B cell (primary cell): Measurements from ENCODE around the gene SGPP2. TPM values are rescaled to one million over a fixed set of nuclear protein-coding genes. Genes with fewer than 3 reads are reported as not detected.

Experiments
- ATAC-seq: fragments of 200-7000 bp; cut with Tn5 transposase; one replicate; pipeline ENCODE4 v1.10.0; 2021; ENCODE audit warnings: low read depth, mild to moderate bottlenecking, moderate number of reproducible peaks, moderate library complexity
- CTCF ChIA-PET: fragments of 350-600 bp; sonication (Branson Sonifier 250); formaldehyde crosslinking; loops from one replicate; lab custom pipeline; 2021; ENCODE audit warnings: antibody characterized with exemption, inconsistent platforms; lab: Charles Lee
- POLR2A ChIA-PET: fragments of 350-600 bp; sonication (Branson Sonifier 250); formaldehyde crosslinking; loops from one replicate; lab custom pipeline; 2021; ENCODE audit warnings: antibody characterized with exemption; lab: Charles Lee
- DNase-seq: peaks from one replicate; pipeline ENCODE4 v3.0.0; 2013
- H2AFZ ChIP-seq: 2 replicates; pipeline ENCODE4 v1.6.1; 2012; ENCODE audit warnings: mild to moderate bottlenecking, low read depth, low read length; ENCODE audit not compliant: insufficient read depth, poor library complexity, severe bottlenecking
- H3K27ac ChIP-seq, 2 donors: 1 replicate in 1 of 2; 2 replicates in 1 of 2; pipeline ENCODE4 v1.5.1; 2012 to 2013; ENCODE audit warnings: low read length in 2 of 2, mild to moderate bottlenecking in 2 of 2, moderate library complexity in 1 of 2
- H3K27me3 ChIP-seq, 4 experiments: fragments of 200-600 bp in 1 of 4; sonication (generic) in 1 of 4; replicated peaks in 1 of 4; 1 replicate in 2 of 4; 2 replicates in 2 of 4; pipeline versions ENCODE4 v1.6.1 to v1.7.0; 2013 to 2016; ENCODE audit warnings: low read length in 3 of 4, mild to moderate bottlenecking in 2 of 4, mixed read lengths in 1 of 4, moderate library complexity in 1 of 4; ENCODE audit not compliant: insufficient read depth in 4 of 4, control insufficient read depth in 3 of 4; ENCODE audit errors: control extremely low read depth in 1 of 4
- H3K36me3 ChIP-seq, 2 experiments: replicated peaks in 1 of 2; 1 replicate in 1 of 2; 2 replicates in 1 of 2; pipeline versions ENCODE4 v1.6.1 to v1.7.1; 2013; ENCODE audit warnings: low read length in 1 of 2; ENCODE audit not compliant: insufficient read depth in 2 of 2, control insufficient read depth in 1 of 2; ENCODE audit errors: control extremely low read depth in 1 of 2, extremely low read depth in 1 of 2
- H3K4me1 ChIP-seq, 2 donors: fragments of 200-600 bp in 1 of 2; sonication (generic) in 1 of 2; 1 replicate in 1 of 2; 2 replicates in 1 of 2; pipeline versions ENCODE4 v1.5.1 to v1.6.1; 2013 to 2017; ENCODE audit warnings: low read length in 2 of 2; ENCODE audit not compliant: control insufficient read depth in 2 of 2, insufficient read depth in 2 of 2
- H3K4me2 ChIP-seq: replicated peaks from 2 replicates; pipeline ENCODE3; 2012; ENCODE audit warnings: mild to moderate bottlenecking, low read depth, low read length; ENCODE audit not compliant: poor library complexity, severe bottlenecking
- H3K4me3 ChIP-seq, 5 experiments: fragments of 200-600 bp in 1 of 5; sonication (generic) in 1 of 5; 1 replicate in 3 of 5; 2 replicates in 2 of 5; pipeline versions ENCODE4 v1.5.1 to v1.7.0; 2011 to 2016; ENCODE audit warnings: low read length in 4 of 5, mild to moderate bottlenecking in 4 of 5, low read depth in 2 of 5, control low read depth in 1 of 5, moderate library complexity in 1 of 5; ENCODE audit not compliant: insufficient read depth in 1 of 5; ENCODE audit errors: control extremely low read depth in 1 of 5, extremely low read depth in 1 of 5
- H3K79me2 ChIP-seq: fragments of 200-600 bp; sonication (generic); one replicate; pipeline ENCODE4 v1.6.0; 2016; ENCODE audit warnings: low read length; ENCODE audit not compliant: control insufficient read depth, insufficient read depth
- H3K9ac ChIP-seq: fragments of 200-600 bp; sonication (generic); 2 replicates; pipeline ENCODE4 v1.6.1; 2017; ENCODE audit warnings: mild to moderate bottlenecking, low read length, moderate library complexity
- H3K9me3 ChIP-seq, 3 donors: one replicate each; pipeline versions ENCODE4 v1.6.1 to v1.7.1; 2013; ENCODE audit warnings: low read length in 2 of 3; ENCODE audit not compliant: control insufficient read depth in 2 of 3, insufficient read depth in 1 of 3; ENCODE audit errors: control extremely low read depth in 1 of 3
- H4K20me1 ChIP-seq: 2 replicates; pipeline ENCODE4 v1.6.0; 2012; ENCODE audit warnings: mild to moderate bottlenecking, low read length; ENCODE audit not compliant: insufficient read depth, control insufficient read depth, poor library complexity, severe bottlenecking
- H3K27ac Mint-ChIP-seq: one replicate; pipeline ENCODE4 v1.8.0; 2021; ENCODE audit warnings: mixed read lengths
- H3K27me3 Mint-ChIP-seq: one replicate; pipeline ENCODE4 v1.8.0; 2021; ENCODE audit warnings: mixed read lengths
- H3K4me1 Mint-ChIP-seq: one replicate; pipeline ENCODE4 v1.8.0; 2021; ENCODE audit warnings: mixed read lengths
- H3K4me3 Mint-ChIP-seq: one replicate; pipeline ENCODE4 v1.8.0; 2021; ENCODE audit warnings: mixed read lengths
- H3K9me3 Mint-ChIP-seq: one replicate; pipeline ENCODE4 v1.8.0; 2022; ENCODE audit warnings: mixed read lengths; ENCODE audit not compliant: insufficient read depth
- EZH2 ChIP-seq: IDR thresholded peaks from 2 replicates; pipeline ENCODE4 v1.6.1; 2012; ENCODE audit warnings: borderline replicate concordance, low read depth, mild to moderate bottlenecking, moderate library complexity, low read length; ENCODE audit not compliant: insufficient read depth, poor library complexity, severe bottlenecking
- WGBS: methylation state at CpG from one replicate; pipeline ENCODE4 v1.1.5; 2013; ENCODE audit warnings: missing lambda C conversion rate; ENCODE audit not compliant: insufficient coverage; 5-methylcytosine and 5-hydroxymethylcytosine counted together
- intact Hi-C: fragments of 100-400 bp; cut with micrococcal nuclease; formaldehyde crosslinking; loops from one replicate; pipeline ENCODE4 v1.10.0; 2022
- polyA plus RNA-seq: library from polyadenylated mRNA; depleted of rRNA; stranded (reverse); fragments of >200 nt; gene quantifications from 2 replicates; pipeline ENCODE4 v1.2.3, GENCODE V29; 2012
- total RNA-seq, 2 donors: library from RNA; stranded (reverse); fragments of 120-200 nt in 1 of 2; gene quantifications; 1 replicate in 1 of 2; 2 replicates in 1 of 2; pipeline versions ENCODE4 v1.2.3 to v1.2.4, GENCODE V29; 2013 to 2022
- TF ChIP-seq, protein P1 (sequence below): fragments of 200-600 bp; IDR thresholded peaks from one replicate; pipeline ENCODE4 v1.8.0; 2022; ENCODE audit warnings: antibody characterized with exemption, mild to moderate bottlenecking

Gene SGPP2
- total and polyA plus RNA-seq, 2 donors (not counting 1 experiment from before 2014, with no cell fraction given), result 1.5 to 7.7 TPM

DNA sequence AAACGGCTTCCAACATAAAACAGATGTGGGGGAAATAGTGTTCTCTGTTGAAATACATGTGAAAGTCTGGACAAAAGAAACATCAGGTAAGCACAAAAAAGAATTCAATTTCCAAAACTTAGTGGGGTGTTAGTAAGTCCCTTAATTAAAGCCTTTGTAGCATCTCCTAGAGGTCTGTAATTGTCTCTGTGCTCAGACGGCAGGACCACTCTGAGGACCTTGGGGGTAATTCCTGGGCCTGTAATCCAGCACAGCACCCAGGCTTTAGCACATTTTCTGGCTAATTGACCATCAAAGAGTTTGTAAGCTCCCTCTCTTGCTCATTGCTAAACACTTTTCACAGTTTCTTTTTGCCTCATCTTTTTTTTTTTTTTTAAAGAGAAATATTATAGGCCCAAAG lies 151.3 kb downstream of the SGPP2 start:
- H3K27me3 ChIP-seq, result no peaks in the 10 kb centered on the region
- no peaks in the 10 kb centered on the region for H3K4me1 ChIP-seq
- no peak overlapping the region for H3K27ac ChIP-seq
- H3K36me3 ChIP-seq, result peaks cover 10 to 18% of the 10 kb centered on the region in 2 experiments
- no peaks in the 10 kb centered on the region for H3K9me3 Mint-ChIP-seq
- TF ChIP-seq, protein P1, sequence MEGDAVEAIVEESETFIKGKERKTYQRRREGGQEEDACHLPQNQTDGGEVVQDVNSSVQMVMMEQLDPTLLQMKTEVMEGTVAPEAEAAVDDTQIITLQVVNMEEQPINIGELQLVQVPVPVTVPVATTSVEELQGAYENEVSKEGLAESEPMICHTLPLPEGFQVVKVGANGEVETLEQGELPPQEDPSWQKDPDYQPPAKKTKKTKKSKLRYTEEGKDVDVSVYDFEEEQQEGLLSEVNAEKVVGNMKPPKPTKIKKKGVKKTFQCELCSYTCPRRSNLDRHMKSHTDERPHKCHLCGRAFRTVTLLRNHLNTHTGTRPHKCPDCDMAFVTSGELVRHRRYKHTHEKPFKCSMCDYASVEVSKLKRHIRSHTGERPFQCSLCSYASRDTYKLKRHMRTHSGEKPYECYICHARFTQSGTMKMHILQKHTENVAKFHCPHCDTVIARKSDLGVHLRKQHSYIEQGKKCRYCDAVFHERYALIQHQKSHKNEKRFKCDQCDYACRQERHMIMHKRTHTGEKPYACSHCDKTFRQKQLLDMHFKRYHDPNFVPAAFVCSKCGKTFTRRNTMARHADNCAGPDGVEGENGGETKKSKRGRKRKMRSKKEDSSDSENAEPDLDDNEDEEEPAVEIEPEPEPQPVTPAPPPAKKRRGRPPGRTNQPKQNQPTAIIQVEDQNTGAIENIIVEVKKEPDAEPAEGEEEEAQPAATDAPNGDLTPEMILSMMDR, result no peak
- no peak for TF ChIP-seq EZH2
- no peaks in the 10 kb centered on the region for H3K27me3 Mint-ChIP-seq
- H3K4me2 ChIP-seq, result no peak overlapping the region
- H3K9ac ChIP-seq, result no peak overlapping the region
- no peak overlapping the region for H3K27ac Mint-ChIP-seq
- no peaks in the 10 kb centered on the region for H4K20me1 ChIP-seq
- no peaks in the 10 kb centered on the region for H3K79me2 ChIP-seq
- no peak overlapping the region for H3K4me3 Mint-ChIP-seq
- intact Hi-C loops, result no loop called here
- WGBS, result no CpG with 5 or more reads among the region's 2 CpGs
- H2AFZ ChIP-seq, result no peak overlapping the region
- DNase-seq (no peak), ATAC-seq (no peak)
- H3K9me3 ChIP-seq, result no peaks in the 10 kb centered on the region
- peaks cover 2% of the 10 kb centered on the region for H3K4me1 Mint-ChIP-seq
- POLR2A ChIA-PET, result no interaction called here
- no peak overlapping the region for H3K4me3 ChIP-seq
- CTCF ChIA-PET, result no interaction called here

DNA sequence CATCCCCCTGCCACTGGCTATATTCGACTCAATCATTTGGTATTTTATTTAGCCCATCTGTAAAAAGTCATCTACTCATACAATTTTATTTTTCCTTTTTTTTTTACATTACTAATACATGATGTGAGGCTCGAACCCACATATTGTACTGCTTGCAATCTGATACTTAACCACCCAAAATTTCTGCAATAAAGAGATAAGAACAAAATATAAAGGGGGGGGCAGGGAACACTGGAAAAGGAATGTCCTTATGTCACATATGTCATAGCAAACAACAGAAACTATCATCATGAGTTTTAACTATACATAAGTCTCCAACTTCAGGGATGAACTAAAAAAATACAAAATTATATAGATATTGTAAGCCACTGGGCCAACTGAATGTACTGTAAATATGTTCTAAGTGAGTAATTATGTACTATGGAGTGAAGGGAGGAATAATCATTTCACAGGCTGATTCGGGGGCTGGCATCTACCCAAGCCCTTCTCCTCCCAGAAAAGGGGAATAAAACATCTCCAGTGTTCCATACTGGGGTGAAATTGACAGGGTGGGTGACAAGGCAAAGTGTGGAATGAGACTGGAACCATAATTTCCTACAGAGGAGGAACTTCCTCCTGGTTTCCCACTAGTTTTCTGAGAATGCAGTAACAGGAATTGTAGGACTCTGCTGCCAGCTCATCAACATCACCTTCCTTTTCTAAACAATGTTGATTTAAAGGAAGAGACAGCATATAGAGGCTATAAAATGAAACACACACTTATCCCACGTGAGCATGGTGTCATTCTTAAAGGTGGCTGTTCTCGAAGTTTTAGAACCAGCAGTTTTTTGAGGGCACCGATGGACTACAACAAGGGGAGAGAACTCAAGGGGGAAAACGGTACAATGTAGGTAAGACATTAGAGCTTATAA lies 152.1 kb downstream of the SGPP2 start:
- H3K27me3 ChIP-seq, result no peaks in the 10 kb centered on the region
- no peaks in the 10 kb centered on the region for H3K27me3 Mint-ChIP-seq
- DNase-seq (no peak), ATAC-seq (no peak)
- H2AFZ ChIP-seq, result no peak overlapping the region
- CTCF ChIA-PET, result no interaction called here
- POLR2A ChIA-PET, result no interaction called here
- H3K9me3 ChIP-seq, result no peaks in the 10 kb centered on the region
- H4K20me1 ChIP-seq, result no peaks in the 10 kb centered on the region
- no peak overlapping the region for H3K4me3 Mint-ChIP-seq
- intact Hi-C loops, result no loop called here
- no peak overlapping the region for H3K9ac ChIP-seq
- H3K27ac ChIP-seq, result no peak overlapping the region
- H3K4me1 Mint-ChIP-seq, result peaks cover 6% of the 10 kb centered on the region
- WGBS, result 100% methylated on average over 1 of the region's 7 CpGs
- H3K27ac Mint-ChIP-seq, result no peak overlapping the region
- TF ChIP-seq EZH2, result no peak
- TF ChIP-seq, protein P1, result no peak
- peaks cover 10 to 13% of the 10 kb centered on the region in 2 experiments for H3K36me3 ChIP-seq
- no peak overlapping the region for H3K4me2 ChIP-seq
- H3K79me2 ChIP-seq, result no peaks in the 10 kb centered on the region
- H3K9me3 Mint-ChIP-seq, result no peaks in the 10 kb centered on the region
- H3K4me1 ChIP-seq, result no peaks in the 10 kb centered on the region
- no peak overlapping the region for H3K4me3 ChIP-seq
